Uterus (tissue), 2 donors: ENCODE results near the gene RTRAF.

ENCODE experiments used
- CTCF ChIP-seq, 4 experiments: fragments of 200-600 bp in 2 of 4; fragments of 450-650 bp in 2 of 4; sonication (generic) in 2 of 4; IDR thresholded peaks; one replicate each; pipeline ENCODE4 v1.5.1; 2016 to 2019; ENCODE audit warnings: antibody characterized with exemption in 4 of 4, mild to moderate bottlenecking in 2 of 4, moderate library complexity in 1 of 4
- POLR2A ChIP-seq, 2 donors: fragments of 450-650 bp; IDR thresholded peaks; one replicate each; pipeline ENCODE4 v1.6.1; 2016; ENCODE audit warnings: antibody characterized with exemption in 2 of 2, mild to moderate bottlenecking in 1 of 2, moderate library complexity in 1 of 2

- TF ChIP-seq CTCF (IDR thresholded peaks at IDR 0.05) (no peak), POLR2A (IDR thresholded peaks at IDR 0.05) (no peak)
These were observed 62.5 kb downstream of the RTRAF start for GRCh38 chr14:52051871-52052270.
